Activated naive CD4-positive, alpha-beta T cell treated with Interleukin-2 at 50 U/mL for 16 hours (primary cell): ENCODE measurements around the gene TMEM30B.

Source experiments
- DNase-seq: peaks from one replicate; pipeline ENCODE4 v3.0.0-alpha.2; 2020

Gene TMEM30B

DNA sequence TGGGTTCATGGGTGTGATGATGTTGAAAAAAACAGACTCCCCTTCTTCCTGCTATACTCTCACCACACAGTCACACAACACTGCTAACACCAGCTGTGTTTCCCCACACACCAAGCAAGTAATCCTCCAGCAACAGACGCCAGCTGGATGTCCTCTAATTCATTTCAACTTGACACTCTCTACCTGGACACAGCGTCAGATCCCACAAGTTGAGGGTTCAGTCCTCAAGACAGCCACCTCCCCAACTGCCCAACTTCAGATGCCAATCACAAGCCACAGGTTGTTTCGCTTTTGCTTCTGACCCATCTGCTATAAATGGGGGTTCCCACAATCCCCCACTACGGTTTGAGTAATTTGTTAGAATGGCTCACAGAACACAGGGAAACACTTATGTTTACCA lies 49.3 kb downstream of the TMEM30B start:
- DNase-seq: no peak

GRCh38 chr14:61229981-61230380 lies 51.2 kb downstream of the TMEM30B start:
- no peak for DNase-seq

- no peak for DNase-seq
Measured at GRCh38 chr14:61229475-61229888, 51.7 kb downstream of the TMEM30B start.

DNA sequence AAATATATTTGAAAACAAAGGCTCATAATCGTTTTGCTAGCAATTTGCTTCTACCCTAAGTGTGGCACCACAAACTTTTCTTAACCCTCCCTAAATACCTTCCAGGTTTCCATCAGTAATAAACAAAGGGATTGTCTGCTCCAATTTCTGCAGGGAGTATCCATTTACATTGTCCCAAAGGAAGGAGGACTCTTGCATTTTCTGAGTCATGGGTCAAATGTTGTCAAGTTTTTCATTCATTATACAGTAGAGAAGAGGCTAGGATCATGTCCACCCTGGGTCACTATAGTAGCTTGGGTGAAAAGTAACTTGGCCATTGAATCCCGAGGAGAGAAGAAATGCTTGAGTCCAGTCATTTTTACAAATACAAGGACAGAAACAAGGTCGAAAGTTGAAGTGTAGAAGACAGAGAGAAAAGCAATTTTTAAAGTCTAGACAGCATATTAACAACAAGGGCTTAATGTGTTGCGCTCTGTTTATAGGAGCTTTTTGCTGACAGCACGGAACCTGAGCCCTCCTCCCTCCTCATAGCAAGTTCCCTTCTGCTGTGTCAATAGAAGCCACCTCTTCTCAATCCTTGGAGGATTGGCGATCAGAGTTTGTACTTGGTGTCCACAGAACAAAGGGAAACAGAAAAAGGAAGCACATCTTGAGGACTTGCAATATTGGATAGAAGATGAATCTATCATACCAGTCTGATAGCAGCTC lies 53.1 kb downstream of the TMEM30B start:
- no peak for DNase-seq
